HT-29 (cell line): ENCODE data around the gene DHX35. TPM values are rescaled to one million over a fixed set of nuclear protein-coding genes. Genes with fewer than 3 reads are reported as not detected.
"Not testable (repeated sequence)": the region's sequence is repeated elsewhere in the genome, so short reads cannot be mapped to it uniquely, and the experiment has no call there.

Experiments used
- DNase-seq: peaks from one replicate; pipeline ENCODE4 v3.0.0-alpha.2; 2015; ENCODE audit warnings: low spot score
- total RNA-seq: library from RNA; depleted of rRNA; stranded (reverse); fragments of >200 nt; shearing (Covaris generic); gene quantifications from 2 replicates; pipeline ENCODE4 v1.2.3, GENCODE V29; 2014

The DHX35 gene
- total RNA-seq, 1 experiment from 2014 or later = 14.7 TPM

- DNase-seq = no peak
Measured at GRCh38 chr20:38979842-38980241, 17.7 kb downstream of the DHX35 start.

GRCh38 chr20:38982291-38982690 is 20.1 kb downstream of the DHX35 start:
- DNase-seq = peak; percentile 38

DNA sequence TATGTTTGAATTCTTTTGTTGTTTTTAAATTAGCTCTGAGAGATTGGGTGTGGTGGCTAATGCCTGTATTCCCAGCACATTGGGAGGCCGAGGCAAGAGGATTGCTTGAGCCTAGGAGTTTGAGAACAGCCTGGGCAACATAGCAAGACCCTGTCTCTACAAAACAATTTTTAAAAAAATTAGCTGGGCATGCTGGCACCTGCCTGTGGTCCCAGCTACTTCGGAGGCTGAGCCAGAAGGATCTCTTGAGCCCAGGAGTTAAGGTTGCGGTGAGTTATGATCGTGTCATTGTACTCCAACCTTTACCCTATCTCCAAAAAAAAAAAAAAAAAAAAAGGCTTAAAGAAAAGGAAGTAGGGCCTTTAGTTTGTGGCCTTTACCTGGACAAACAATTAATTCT is 22.9 kb downstream of the DHX35 start:
- peak; percentile 11 for DNase-seq

- DNase-seq = peak; percentile 26
Measured at GRCh38 chr20:38985603-38986170, 23.5 kb downstream of the DHX35 start.

DNA sequence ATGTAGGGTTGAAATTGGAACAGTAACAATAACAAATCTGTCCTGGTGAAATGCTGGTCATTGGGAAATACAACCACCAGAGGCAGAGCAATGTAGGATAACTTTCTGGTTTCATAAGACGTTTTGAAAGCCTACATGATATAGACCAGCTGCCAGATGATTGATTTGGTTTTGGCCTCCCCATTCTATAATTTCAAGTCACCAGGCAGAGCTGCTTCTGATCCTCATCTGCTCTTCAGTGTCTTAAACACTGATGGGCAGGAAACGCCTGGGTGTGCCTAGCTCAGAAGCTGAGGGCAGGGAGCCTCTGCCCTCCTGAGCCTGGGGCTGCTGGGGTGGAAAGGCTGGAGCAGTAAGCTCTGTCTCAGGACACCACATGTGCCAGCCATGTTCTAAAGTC is 24.5 kb downstream of the DHX35 start:
- no peak for DNase-seq

GRCh38 chr20:38987777-38988176 is 25.6 kb downstream of the DHX35 start:
- DNase-seq = no peak

DNA sequence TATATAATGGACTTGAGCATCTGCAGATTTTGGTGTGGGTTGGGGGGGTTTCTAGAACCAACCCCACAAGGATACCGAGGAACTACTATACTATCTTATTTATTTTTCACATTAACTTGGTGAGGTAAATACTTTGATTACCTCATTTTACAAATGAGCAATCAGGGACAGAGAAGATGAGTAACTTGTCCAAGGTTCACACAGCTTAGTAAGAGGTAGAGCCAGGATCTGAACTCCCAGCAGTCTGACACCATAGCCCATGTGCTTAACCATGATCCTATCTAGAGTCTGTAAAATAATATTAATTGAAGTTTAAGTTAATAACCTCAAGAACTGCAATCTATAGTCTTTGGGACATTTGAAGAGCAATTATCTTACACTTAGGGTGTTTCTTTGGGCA is 28.6 kb downstream of the DHX35 start:
- DNase-seq = no peak

DNA sequence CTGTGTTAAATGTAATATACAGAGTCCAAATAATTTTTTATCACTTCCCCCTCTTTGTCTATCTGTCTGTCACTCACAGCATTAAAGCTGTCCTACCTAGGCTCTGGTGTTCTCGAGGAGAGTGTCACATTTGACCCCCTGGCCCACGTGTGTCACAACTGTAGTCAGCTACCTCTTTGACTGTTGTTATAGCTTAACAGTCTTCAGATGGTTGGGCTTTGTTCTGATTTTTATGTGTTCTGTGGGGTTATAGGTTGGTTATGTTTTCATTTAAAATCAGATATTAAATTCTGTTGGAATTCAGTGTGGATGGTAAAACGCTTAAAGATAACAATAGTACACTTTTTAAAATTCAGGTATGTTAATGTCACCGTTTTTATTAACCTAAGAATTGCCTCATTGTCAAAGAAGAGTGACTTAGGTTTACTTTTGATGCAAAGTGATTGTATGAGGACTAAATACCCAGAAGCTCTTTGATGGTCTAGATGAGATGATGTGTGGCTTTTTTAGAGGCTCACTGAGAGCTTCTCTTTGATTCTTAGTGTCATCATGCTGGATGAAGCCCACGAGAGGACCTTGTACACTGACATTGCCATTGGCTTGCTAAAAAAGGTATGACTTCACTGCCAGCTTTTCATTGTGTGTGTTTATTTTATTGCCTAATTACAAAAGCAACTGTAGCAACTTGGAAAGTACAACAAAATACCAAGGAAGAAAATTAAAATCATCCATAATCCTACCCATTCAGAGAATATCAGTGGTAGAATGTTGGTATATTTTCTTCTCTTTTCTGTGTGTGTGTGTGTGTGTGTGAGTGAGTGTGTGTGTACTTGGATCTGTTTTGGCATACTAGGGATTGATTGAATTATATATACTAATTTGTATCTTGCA is 29.9 kb downstream of the DHX35 start:
- DNase-seq = no peak

DNA sequence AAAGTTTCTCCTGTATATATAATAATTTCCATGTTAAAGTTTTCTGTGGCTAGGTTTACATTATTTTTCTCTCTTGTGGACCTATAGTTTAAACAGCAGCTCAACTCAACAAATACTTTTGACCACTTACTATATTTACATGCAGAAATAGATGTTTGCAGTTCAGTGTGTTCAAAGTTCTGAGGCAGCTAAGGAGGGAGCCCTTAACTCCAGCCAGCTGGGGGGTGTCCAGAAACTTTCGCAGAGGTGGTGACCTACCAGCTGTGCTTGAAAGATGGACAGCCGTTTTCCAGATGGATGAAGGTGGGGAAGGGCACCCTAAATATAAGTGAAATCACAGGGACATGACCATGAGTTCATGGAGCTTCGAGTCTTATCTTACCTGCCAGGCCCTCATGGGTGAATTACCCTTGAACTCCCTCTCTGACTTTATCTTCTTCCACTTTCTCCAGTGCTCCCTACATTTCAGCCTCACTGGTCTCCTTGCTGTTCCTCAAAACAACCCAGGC is 33.4 kb downstream of the DHX35 start:
- no peak for DNase-seq

DNA sequence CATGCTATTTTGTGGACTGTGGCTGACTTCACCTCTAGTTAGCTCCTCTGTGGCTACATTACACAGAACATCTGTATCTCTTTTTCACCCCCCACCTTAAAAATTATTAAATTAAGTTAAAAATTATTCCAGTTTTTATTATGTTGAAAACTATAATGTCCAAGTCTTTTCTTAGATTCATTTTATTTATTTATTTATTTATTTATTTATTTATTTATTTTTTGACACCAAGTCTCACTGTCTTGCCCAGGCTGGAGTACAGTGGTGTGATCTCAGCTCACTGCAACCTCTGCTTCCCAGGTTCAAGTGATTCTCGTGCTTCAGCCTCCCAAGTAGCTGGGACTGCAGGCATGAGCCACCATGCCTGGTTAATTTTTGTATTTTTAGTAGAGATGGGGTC is 34.7 kb downstream of the DHX35 start:
- DNase-seq = not testable (repeated sequence)

DNA sequence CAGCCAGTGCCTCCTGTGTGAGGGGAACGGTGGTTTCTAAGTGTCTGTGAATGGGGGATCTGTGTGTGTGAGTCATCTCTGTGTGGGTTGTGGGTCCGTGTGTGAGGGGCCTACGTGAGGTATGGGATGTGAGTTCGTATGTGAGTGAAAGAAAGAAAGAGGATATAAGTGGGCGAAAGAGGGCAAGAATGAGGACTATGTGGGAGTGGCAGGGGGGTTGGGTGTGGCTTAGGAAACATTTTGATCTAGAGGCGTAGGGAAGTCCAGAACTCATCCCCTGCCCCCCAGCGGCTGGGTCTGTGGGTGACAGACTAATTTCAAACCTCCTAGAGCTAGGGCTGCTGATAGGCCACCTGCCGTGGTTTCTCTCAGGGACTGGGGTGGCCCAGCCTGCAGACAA is 35.5 kb downstream of the DHX35 start:
- no peak for DNase-seq

- DNase-seq = no peak
Measured at GRCh38 chr20:38999217-38999616, 37.1 kb downstream of the DHX35 start.

DNA sequence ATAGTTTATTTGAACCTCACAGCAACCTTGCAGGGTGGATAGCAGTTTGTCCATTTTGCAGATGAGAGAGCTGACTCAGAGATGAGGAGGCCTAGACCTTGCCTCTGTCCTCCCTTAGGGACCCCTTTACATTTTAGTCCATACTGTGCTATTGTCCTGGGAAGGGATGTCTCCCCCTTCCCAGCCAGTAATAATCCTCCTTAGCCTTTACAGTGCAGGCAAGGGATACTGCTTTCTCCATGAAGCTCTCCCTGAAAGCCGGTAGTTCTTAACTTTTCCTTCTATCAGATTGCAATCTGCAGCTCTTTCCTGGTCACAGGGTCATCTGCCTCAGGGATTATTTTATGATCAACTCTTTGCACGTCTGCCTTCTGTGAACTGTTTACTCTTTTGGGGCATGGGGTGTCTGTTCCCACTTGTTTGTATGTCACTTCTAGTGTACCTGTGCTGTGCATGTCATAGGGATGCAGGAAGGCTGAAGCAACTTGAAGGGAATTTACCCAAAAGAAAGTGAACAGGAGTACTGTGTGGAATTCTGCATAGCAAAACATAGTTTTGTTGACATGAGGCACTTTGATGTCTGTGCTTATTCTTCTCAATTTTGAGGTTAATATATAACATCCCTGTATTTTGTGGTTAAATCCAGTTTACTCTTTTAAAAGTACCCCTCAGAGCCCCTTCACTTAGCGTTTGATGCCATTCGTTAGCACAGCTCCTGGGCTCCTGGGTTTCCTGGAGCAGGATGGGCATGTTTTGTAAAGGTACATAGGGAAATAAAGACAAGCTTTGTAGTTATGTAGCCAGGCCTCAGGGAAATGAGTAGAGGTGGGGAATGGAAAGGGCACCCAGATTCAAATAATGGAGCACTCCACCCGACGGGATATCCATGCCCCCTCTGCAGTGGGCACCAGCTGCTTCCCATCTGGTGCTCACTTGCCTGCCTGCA is 38.1 kb downstream of the DHX35 start:
- no peak for DNase-seq

- DNase-seq = peak; percentile 78
Measured at GRCh38 chr20:39004508-39004907, 42.4 kb downstream of the DHX35 start.

DNA sequence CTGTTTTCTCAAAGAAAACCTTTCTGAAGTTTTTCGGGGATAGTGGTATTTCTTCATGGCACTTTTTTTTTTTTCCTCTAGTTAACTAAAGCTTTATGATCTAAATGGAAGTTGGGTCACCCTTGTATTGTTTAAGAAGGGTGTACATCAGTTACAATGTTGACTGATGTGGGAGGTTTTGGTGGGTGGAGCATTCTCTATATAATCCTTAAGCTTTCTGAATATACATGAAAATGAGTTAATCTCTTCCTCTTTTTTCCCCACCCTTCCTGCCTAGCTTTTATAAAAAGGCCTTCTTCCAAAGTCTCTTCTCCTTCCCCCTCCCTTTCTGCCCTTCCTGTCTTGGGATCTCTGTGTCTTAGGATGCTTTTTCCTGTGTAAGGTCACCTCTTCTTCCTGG is 47.2 kb downstream of the DHX35 start:
- DNase-seq = no peak

- DNase-seq = no peak
Measured at GRCh38 chr20:39010496-39010895, 48.4 kb downstream of the DHX35 start.

DNA sequence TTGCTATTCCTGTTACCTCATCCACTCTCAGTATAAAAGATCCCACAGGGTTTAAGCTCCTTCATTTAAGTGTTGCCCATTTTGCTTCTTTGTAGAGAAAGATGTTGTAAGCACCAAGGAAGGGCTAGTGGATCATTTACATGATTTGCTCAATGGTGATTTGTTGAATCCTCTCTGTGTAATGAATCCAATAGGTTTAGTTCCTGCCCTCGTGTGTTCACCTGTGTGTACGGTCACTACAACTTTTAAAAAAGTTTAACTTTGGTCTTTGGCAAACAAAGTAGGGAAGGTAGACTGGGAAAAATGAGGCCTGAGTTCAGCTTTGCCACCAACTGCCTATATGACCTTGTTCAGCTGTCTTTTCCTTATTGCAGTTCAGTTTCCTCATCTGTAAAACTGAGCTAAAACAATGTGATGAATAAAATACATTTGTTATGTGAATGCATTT is 51.5 kb downstream of the DHX35 start:
- no peak for DNase-seq

GRCh38 chr20:39016041-39016440 is 53.9 kb downstream of the DHX35 start:
- no peak for DNase-seq

GRCh38 chr20:39016506-39016905 is 54.4 kb downstream of the DHX35 start:
- no peak for DNase-seq

DNA sequence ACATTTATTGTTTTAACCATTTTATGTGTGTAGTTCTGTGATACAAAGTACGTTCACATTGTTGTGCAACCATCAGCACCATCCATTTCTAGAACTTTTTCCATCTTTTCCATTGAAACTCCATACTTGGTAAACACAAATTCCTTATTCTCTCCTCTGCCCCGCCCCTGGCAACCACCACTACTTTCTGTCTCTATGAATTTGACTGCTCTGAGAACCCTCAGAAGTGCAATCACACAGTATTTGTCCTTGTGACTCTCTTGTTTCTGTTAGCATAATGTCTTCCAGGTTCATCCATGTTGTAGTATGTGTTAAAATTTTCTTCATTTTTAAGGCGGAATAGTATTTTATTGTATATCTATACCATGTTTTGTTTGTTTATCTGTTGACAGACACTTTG is 56.9 kb downstream of the DHX35 start:
- DNase-seq = no peak

DNA sequence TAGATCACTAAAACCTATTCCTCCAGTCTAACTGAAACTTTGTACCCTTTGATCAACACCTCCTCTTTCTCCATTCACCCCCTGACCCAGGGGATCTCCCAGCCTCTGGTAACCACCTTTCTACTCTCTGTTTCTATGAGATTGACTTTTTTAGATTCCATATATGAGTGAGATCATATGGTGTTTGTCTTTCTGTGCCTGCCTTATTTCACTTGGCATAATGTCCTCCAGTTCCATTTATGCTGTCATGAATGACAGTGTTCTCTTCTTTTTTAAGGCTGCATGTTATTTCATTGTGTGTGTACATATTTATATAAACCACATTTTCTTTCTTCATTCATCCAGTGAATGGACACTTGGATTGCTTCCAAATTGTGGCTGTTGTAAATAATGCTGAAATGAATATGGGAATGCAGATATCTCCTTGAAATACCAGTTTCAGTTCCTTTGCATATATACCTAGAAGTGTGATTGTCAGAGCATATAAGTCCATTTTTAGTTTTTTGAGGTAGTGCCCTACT is 57.7 kb downstream of the DHX35 start:
- no peak for DNase-seq

DNA sequence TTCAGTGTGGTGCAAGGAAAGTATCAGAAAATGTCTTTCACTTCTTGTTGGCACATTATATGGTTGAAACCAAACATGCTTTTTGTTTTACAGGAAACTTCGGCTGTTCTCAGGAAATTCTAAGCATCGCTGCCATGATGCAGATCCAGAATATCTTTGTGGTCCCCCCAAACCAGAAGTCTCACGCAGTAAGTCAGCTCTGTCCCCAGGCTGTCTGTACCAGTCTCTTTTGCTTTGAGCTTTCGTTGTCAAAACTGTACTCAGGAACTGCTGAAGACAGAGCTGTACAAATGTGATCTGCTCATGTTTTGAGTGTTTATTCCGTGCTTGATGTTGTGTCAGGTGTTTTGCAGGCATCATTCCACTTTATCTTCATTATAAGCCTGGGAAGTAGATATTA is 59.6 kb downstream of the DHX35 start:
- no peak for DNase-seq
